ENCODE results near the gene TEP1.
A peak's percentile ranks its signal among the peaks of the same experiment; 100 is the strongest.
"Not testable (repeated sequence)": the region's sequence is repeated elsewhere in the genome, so short reads cannot be mapped to it uniquely, and the experiment has no call there.

Gene TEP1

DNA sequence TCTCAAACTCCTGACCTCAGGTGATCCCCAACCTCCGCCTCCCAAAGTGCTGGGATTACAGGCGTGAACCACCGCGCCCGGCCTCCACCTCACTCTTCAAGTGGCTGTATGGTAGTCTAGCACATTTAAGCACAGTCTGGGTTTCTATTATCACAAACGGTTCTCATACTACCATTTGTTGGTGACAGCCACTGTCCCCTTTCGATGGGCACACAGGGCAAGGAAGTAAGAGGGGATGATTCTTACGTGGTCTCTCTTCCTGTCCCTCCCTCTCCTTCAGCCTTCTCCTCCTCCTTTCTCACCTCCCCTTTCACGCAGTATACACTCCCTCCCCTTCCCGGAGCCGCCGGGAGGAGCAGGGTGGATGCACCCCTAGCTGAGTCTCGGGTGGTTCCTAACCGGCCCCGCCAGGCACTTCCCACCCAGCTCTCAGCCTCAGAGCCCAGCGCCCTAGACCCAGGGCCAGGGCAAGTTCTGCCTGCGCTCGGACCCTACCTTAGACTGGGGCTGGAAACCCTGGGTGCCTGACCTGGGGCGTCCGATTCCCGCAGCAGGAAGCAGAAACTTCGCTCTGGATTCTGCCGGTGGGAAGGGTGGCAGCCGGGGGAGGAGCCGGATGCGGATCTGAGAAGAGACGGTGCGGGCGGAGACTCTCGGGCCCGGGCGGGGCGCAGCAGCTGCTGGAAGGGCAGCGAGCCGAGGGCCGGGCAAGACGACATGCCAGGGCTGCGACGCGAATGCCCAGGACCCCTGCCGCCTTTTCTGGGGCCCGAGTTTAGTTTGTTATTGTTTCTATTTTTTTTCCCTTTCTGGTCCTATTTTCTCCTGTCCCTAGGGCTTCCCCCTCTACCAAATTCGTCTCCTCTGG is at the start of gene TEP1:
Gene TEP1 (minus strand): TSS at position 626 of the 868 bp plus-strand sequence. CDS start 5,062 bp downstream, outside the sequence.
- DNase-seq = peak; percentile 77

DNA sequence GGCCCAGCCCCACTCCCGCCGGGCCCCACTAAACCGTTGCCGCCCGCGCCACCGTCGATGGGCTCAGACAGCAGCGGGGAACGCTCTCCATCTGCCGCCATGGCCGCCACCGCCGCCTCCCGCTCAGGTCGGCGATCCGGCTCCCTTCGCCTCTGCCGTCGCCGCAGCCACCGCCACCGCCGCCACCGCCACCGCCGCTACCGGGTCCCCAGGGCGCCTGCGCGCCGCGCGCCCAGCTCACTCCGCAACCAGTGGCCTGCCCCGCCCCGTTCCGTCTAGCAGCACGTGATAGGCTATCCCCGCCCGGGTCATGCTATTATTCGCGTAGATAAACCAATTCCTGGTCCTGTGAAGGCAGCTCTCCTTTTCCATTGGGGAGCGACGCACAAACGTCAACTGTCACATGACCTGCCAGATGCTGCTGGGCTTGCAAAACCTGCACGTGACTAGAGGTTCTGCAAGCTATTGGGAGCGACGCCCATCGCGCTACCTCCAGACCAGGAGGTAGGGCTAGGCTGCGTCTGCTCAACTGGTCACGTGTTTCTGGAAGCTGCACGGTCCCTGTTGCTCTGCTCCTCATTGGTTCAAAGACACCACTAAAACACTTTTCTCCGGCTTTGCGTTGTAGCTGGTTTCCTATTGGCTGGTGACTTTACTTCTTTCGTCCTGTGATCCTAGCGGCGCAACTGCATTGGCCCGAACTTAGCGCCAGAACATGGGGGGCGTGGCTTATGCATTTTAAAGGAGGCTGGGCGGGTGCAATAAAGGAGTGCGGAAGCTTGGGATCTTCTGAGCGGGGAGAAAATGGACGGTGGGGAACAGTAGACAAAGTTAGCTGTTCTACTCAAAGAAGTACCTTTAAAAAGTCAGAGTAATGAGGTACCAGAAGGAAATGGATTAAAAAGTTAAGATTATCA is 48.2 kb upstream of the TEP1 start, which contains the start of gene PIP4P1:
Gene PIP4P1 (minus strand): TSS at position 210 of the 917 bp plus-strand sequence. CDS start 109 bp downstream, at position 101.
- DNase-seq = peak; percentile 98

DNA sequence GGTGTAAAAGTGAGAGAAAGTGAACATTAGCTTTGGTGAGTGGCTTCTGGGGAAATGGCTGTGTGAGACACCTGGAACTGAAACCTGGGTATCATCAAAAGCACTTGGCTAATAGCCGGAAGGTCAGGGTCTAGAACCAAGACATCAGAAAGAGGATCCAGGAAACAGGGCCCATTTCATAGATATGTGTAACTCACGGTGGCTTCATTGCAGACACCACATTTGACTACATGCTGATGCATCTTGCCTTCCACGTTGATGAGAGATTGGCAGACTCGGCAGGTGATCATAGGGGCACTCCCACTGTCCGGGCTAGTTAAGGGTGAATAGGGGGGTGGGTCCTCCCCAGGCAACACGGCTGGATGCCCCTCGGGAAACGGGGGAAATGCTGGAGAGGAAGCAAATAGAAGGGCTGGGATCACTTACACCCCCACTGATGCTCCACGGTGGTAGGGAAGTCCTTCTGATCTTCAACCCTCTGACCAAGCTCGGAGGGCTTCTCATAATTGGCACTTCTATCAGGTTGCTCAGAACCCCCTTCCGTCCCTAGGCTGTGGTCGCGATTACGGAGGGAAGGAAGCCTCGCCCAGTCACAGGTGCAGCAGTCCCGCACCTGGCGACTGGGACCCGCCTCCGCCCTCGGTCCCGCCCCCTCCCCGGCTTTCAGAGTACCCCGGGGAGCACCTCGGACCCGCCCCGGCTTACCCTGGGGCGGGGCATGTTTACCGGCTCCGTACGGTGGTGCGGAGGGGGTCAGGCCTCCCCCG is 47.3 kb upstream of the TEP1 start:
- DNase-seq = no peak

DNA sequence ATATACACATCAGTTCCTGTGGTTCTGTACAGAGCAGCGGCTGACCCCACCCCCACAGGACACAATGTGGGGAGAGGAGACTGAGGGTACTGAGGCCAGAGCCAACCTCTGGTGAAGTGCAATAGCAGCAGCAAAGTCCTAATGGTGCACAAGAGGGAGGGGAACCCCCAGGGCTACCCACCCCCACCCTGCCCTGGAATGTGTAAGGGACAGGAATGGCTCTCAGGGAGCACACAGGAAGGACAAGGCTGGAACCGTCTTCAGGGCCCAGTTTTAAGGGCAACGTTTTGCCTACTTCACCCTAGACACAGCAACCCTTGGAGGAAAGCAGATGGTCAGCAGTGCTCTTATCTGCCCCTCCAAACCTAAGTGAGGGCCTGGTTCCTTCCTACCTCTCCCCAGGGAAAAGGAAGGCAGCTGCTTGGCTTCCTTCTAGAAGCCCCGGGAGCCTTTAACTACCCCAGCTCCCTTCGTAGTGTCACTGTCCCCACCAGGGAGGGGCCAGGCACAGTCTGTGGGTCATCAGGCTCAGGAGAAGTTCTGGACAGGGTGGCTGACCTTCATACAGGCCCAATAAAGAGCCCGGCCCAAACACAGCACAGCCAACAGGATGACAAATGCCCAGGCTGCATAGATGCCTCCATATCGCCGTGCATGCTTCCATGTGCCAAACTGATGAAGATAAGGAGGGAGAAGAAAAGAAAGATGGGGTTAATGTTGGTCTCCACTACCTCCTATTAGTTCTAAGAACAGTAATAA is 44.9 kb upstream of the TEP1 start:
- no peak for DNase-seq

GRCh38 chr14:20456971-20457370 is 43.7 kb upstream of the TEP1 start:
- DNase-seq = no peak

DNA sequence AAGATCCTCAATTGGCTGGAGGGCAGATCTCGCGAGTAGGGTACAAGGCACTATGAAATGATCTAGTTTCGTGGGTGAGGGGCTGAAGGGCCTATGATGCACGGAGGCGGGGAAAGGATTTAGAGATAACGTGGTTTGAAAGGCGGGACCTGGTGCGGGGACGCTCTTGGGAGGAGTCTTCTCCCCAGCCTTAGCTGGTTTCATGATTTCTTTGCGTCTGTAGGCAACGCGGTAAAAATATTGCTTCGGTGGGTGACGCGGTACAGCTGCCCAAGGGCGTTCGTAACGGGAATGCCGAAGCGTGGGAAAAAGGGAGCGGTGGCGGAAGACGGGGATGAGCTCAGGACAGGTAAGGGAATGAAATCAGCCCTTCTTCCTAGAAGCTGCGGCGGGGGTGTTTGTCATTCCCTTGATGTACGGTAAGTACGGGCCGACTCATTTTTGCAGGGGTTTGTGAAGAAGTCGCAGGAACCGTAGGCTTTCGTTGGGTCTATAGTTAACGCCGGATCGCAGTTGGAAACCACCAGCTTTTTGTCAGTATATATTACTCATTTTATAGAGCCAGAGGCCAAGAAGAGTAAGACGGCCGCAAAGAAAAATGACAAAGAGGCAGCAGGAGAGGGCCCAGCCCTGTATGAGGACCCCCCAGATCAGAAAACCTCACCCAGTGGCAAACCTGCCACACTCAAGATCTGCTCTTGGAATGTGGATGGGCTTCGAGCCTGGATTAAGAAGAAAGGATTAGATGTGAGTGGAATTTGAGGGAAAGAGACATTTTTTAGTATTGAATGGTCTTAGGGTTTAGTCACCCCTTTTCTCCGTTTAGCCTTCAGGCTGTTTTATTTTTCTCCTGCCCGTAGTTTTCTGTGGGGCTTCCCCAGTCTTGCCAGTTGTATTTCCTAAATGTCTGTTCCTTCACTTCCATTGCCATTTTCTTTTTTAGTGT is 42.3 kb upstream of the TEP1 start:
- DNase-seq = no peak

- peak; percentile 94 for DNase-seq
Measured at GRCh38 chr14:20454516-20455354, 41.4 kb upstream of the TEP1 start, which contains the start of the genes APEX1 and OSGEP. Gene APEX1 (plus strand): TSS chr14:20455226. CDS start chr14:20455646, 420 bp downstream. Gene OSGEP (minus strand): TSS chr14:20454812. CDS start chr14:20454683, 129 bp downstream.

DNA sequence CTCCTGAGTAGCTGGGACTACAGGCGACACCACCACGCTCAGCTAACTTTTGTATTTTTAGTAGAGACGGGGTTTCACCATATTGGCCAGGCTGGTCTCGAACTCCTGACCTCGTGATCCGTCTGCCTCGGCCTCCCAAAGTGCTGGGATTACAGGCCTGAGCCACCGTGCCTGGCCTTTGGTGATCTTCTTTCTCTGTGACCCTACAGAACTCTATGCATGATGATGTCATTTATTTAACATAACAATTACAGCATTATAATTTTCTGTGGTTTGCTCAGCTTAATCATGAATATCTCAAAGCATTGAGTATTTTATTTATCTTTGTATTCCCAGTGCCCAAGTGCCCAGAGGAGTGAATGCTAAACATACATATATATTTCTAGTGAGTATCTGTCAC is 39.5 kb upstream of the TEP1 start:
- DNase-seq = not testable (repeated sequence)

DNA sequence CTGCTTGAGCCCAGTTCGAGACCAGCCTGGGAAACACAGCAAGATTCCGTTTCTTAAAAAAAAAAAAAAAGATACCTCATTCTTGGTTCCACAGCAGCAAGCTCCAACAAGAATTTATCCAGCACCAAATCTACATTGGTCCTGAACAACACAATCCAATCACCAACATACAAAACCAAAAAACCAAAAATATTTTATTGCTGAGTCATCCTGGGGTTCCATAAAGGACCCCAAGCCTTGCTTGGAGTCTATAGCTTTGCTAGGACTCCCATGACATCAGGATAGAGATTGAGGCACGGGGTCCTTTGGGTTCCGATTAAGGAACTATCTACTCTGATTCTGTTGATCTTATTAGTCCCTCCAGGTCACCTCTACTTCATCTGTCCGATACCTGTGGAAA is 33.6 kb upstream of the TEP1 start:
- DNase-seq = no peak

DNA sequence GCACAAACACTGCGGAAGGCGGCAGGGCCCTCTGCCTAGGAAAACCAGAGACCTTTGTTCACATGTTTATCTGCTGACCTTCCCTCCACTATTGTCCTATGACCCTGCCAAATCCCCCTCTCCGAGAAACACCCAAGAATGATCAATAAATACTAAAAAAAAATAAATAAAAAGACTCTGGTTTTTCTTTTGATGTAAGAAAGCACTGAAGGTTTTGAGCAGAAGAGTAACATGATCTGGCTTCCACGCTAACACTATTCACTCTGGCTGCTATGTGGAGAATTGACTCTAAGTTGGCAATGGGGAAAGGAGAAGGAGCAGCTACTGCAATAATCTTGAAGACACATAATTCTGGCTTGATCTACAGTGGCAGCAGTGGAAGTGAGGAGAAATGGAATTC is 30.3 kb upstream of the TEP1 start:
- DNase-seq = not testable (repeated sequence)

- DNase-seq = no peak
Measured at GRCh38 chr14:20441461-20441860, 28.2 kb upstream of the TEP1 start.

- DNase-seq = no peak
Measured at GRCh38 chr14:20440882-20441281, 27.6 kb upstream of the TEP1 start.

GRCh38 chr14:20440465-20440864 is 27.2 kb upstream of the TEP1 start:
- DNase-seq = no peak

DNA sequence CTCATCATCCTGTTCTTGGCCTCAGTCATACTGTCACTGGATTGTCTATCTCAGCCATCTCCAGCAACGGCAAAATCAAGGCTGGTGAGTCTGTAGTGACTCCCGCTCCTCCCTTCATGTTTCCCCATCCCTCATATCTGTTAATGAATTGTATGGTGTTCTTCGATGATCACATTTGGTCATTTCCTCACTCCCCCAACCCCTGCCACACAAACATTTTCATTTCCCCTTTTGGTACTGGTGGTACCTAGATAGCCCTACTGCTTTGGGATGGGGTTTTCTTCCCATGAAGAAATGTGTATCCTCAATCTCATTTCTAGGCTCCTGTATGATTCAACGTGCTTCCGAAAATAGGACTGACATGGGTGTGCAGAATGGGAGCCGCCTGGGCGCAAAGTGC is 25.4 kb upstream of the TEP1 start:
- no peak for DNase-seq

DNA sequence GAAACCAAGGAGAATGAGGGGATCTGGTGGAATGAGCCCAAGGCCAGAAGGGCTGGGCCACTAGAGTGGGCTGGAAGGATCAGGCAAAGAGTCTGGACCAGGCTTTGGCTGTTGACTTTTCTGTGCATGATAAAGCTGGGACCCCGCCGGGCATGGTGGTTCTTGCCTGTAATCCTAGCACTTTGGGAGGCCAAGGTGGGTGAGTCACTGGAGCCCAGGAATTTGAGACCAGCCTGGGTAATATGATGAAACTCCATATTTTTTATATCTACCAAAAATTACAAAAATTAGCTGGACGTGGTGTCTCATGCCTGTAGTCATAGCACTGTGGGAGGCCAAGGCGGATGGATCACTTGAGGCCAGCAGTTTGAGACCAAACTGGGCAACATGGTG is 23.1 kb upstream of the TEP1 start:
- DNase-seq = peak; percentile 24

DNA sequence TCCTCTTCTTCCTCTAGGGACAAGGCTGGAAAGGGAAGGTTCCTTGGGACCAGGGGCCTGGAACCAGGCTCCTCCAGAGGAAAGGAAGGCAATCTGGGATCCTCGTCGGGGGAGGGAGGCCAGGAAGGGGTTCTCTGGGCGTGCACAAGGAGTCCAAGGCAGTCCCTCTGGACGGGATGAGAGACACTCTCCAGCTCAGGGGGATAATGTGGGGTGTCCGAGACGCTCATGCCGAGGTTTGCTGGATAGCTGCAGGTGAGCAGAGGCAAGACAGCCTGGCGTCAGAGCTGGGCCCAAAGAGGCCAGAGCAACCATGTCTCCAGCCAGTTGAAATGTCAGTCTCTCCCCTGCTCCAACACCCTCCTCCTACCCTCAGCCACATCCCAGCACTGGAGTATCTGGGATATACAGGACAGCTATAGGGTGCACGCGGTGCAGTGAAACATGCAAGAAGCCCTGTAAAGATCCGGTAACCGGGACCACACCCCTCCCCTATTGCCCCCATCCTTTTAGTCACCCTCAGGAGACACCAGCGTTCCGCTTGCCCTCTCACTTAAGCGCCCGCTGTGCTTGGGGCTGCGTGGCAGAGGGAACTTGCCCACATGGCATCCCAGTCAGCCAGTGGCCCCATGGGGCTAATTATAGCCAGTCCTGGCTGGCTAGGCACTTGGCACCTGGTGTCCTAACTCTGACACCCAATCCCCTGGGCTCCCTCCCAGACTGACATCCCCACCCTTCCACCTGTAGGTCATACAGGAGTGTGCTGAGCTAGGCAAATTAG is 22.5 kb upstream of the TEP1 start, which contains the start of gene KLHL33:
Gene KLHL33 (minus strand): TSS at position 585 of the 781 bp plus-strand sequence. CDS start 355 bp downstream, at position 230.
- DNase-seq = no peak

GRCh38 chr14:20434701-20435581 is 21.6 kb upstream of the TEP1 start:
- no peak for DNase-seq

All from T1000 (cell line).